ENCODE results near the gene MRPL14. TPM values are rescaled to one million over a fixed set of nuclear protein-coding genes. Genes with fewer than 3 reads are reported as not detected.

Gene MRPL14
- total and polyA plus RNA-seq, 3 donors from 2014 or later = 47.6 to 86.5 (median 53.5) TPM

GRCh38 chr6:44128020-44128917 lies 1.0 kb upstream of the MRPL14 start:
- no peaks in the 10 kb centered on the region for H3K27me3 ChIP-seq
- peak; percentile 62 for DNase-seq
- H3K4me1 ChIP-seq = peaks cover 33% of the 10 kb centered on the region
- H3K27ac ChIP-seq = peak overlapping the region; percentile 79
- intact Hi-C loops (cut with DNase I; ENCODE audit: low total_unique reads) = no loop called here
- 0 to 3% methylated on average over 11 to 48 of the region's 49 CpGs for WGBS, 2 donors
- no peaks in the 10 kb centered on the region for H3K9me3 ChIP-seq
- H3K36me3 ChIP-seq (ENCODE audit: low read depth, missing control alignments) = no peaks in the 10 kb centered on the region
- peak overlapping the region; percentile 86 to 89 for H3K4me3 ChIP-seq
- TF ChIP-seq POLR2A (IDR thresholded peaks at IDR 0.05) = no peak
- peak in 1 of 3 experiments; percentile 22 for TF ChIP-seq CTCF (IDR thresholded peaks at IDR 0.05)

GRCh38 chr6:44126320-44127149 lies 717 bp downstream of the MRPL14 start:
- H3K36me3 ChIP-seq (ENCODE audit: low read depth, missing control alignments) = no peaks in the 10 kb centered on the region
- TF ChIP-seq CTCF (IDR thresholded peaks at IDR 0.05) (no peak), POLR2A (IDR thresholded peaks at IDR 0.05) (no peak)
- no peaks in the 10 kb centered on the region for H3K9me3 ChIP-seq
- peak overlapping the region; percentile 86 to 89 for H3K4me3 ChIP-seq
- peak; percentile 59 for DNase-seq
- intact Hi-C loops (cut with DNase I; ENCODE audit: low total_unique reads) = no loop called here
- peak overlapping the region; percentile 83 to 88 for H3K27ac ChIP-seq
- 2 to 3% methylated on average over 21 of the region's 31 CpGs for WGBS, 2 donors
- no peaks in the 10 kb centered on the region for H3K27me3 ChIP-seq
- H3K4me1 ChIP-seq = peaks cover 38% of the 10 kb centered on the region

GRCh38 chr6:44123544-44123943 lies 3.7 kb downstream of the MRPL14 start:
- Histone ChIP-seq H3K9me3 (no peaks in the 10 kb centered on the region), H3K4me1 (peaks cover 34% of the 10 kb centered on the region), H3K27me3 (no peaks in the 10 kb centered on the region), H3K4me3 (no peak overlapping the region), H3K27ac (no peak overlapping the region), H3K36me3 (ENCODE audit: low read depth, missing control alignments) (no peaks in the 10 kb centered on the region)
- no peak for DNase-seq
- WGBS, 2 donors = 93 to 97% methylated on average over 2 of the region's 2 CpGs
- TF ChIP-seq POLR2A (IDR thresholded peaks at IDR 0.05) (no peak), CTCF (IDR thresholded peaks at IDR 0.05) (no peak)
- intact Hi-C loops (cut with DNase I; ENCODE audit: low total_unique reads) = no loop called here

- DNase-seq = no peak
- H3K4me3 ChIP-seq = no peak overlapping the region
- 39 to 62% methylated on average over 1 of the region's 1 CpG for WGBS, 2 donors
- H3K27me3 ChIP-seq = no peaks in the 10 kb centered on the region
- peak overlapping the region in 1 of 2 donors; percentile 41 for H3K27ac ChIP-seq
- H3K36me3 ChIP-seq (ENCODE audit: low read depth, missing control alignments) = no peaks in the 10 kb centered on the region
- no peaks in the 10 kb centered on the region for H3K9me3 ChIP-seq
- H3K4me1 ChIP-seq = peaks cover 30% of the 10 kb centered on the region
- intact Hi-C loops (cut with DNase I; ENCODE audit: low total_unique reads) = no loop called here
- no peak for TF ChIP-seq CTCF (IDR thresholded peaks at IDR 0.05)
Measured at GRCh38 chr6:44122801-44123200, 4.5 kb downstream of the MRPL14 start.

Measured in testis (tissue), 3 donors.